ENCODE results near the gene MRNIP. TPM values are rescaled to one million over a fixed set of nuclear protein-coding genes. Genes with fewer than 3 reads are reported as not detected.

MRNIP gene
- total RNA-seq, 2 experiments from 2014 or later: 11.7 to 16.8 TPM

- peaks cover 17% of the 10 kb centered on the region for H3K36me3 Mint-ChIP-seq (ENCODE audit: low read depth)
- POLR2A ChIA-PET: no interaction called here
- H3K27ac Mint-ChIP-seq: peak overlapping the region; percentile 88
- CTCF ChIA-PET: interaction anchor here (0.6 kb wide), 1 partner anchor 981 kb away, joined by 3 read pairs; no protein-coding TSS in a partner anchor
- peak overlapping the region; percentile 55 for H3K4me3 Mint-ChIP-seq
- H3K27me3 Mint-ChIP-seq: no peaks in the 10 kb centered on the region
- DNase-seq: no peak
- H3K9me3 Mint-ChIP-seq: no peaks in the 10 kb centered on the region
- peaks cover 43% of the 10 kb centered on the region for H3K4me1 Mint-ChIP-seq
Measured at GRCh38 chr5:179817890-179818745, 40.5 kb downstream of the MRNIP start.

DNA sequence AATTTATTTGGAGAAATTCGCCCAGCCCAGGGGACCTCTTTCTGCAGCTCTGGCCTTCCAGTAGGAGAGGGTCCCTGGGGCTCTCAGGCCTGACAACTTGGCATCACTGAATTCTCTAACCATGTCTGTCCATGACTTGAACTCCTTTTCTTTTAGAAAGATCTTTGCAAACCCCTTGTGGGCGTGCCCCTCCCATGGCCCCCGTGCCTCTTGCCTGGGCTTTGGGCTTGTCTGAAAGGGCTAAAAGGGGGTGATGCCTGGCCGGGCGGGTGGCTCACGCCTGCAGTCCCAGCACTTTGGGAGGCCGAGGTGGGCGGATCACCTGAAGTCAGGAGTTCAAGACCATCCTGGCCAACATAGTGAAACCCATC is 41.2 kb downstream of the MRNIP start:
- H3K27ac Mint-ChIP-seq: peak overlapping the region; percentile 88
- H3K9me3 Mint-ChIP-seq: no peaks in the 10 kb centered on the region
- ChIA-PET CTCF (no interaction called here), POLR2A (no interaction called here)
- peaks cover 38% of the 10 kb centered on the region for H3K4me1 Mint-ChIP-seq
- peaks cover 18% of the 10 kb centered on the region for H3K36me3 Mint-ChIP-seq (ENCODE audit: low read depth)
- H3K27me3 Mint-ChIP-seq: no peaks in the 10 kb centered on the region
- no peak overlapping the region for H3K4me3 Mint-ChIP-seq
- no peak for DNase-seq

DNA sequence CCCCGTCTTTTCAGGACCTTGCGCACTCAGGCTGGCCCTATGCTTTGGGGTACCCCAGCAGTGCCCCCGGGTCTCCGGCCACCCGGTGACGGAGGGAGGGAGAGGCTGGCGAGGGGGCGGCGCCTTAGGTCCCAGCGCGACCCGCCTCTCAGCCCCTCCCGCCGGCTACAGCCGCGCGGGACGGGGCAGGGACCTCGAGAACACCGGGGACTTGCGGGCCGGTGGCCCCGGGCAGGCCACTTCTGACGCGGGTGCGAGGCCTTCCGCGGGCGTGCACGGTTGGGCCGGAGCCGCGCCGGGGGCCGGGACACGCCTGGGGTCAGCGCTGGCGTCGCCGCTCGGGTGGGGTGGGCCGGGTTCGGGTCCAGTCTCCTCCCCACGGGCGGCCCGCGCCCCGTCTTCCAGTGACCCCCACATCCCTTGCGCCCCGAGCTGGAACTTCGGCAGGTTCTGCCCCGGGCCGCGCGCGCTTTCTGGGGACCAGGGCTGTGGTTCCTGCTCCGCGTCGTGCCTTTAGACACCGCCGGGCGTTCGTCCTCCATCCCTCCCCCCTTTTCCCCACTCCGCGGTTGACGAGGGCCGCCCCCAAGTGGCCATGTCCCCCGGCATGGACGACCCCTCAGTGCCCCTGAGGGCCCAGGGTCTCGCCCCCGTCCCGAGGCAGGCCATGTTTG is 41.7 kb downstream of the MRNIP start:
- Mint-ChIP-seq H3K36me3 (ENCODE audit: low read depth) (peaks cover 14% of the 10 kb centered on the region), H3K27ac (no peak overlapping the region), H3K4me1 (peaks cover 33% of the 10 kb centered on the region), H3K4me3 (no peak overlapping the region), H3K27me3 (no peaks in the 10 kb centered on the region), H3K9me3 (no peaks in the 10 kb centered on the region)
- CTCF ChIA-PET: interaction anchor here (2.8 kb wide), 1 partner anchor 15 kb away, joined by 11 read pairs; no protein-coding TSS in a partner anchor
- no peak for DNase-seq
- POLR2A ChIA-PET: no interaction called here

- no peak overlapping the region for H3K4me3 Mint-ChIP-seq
- DNase-seq: no peak
- no peaks in the 10 kb centered on the region for H3K9me3 Mint-ChIP-seq
- peaks cover 27% of the 10 kb centered on the region for H3K4me1 Mint-ChIP-seq
- ChIA-PET CTCF (interaction anchor here (0.6 to 2.8 kb wide), 3 partner anchors 15 to 980 kb away, joined by 3 to 11 read pairs (median 8); no protein-coding TSS in a partner anchor), POLR2A (no interaction called here)
- peaks cover 17% of the 10 kb centered on the region for H3K36me3 Mint-ChIP-seq (ENCODE audit: low read depth)
- no peak overlapping the region for H3K27ac Mint-ChIP-seq
- H3K27me3 Mint-ChIP-seq: no peaks in the 10 kb centered on the region
Measured at GRCh38 chr5:179816401-179816795, 42.2 kb downstream of the MRNIP start.

- peak overlapping the region; percentile 3 for H3K4me3 Mint-ChIP-seq
- CTCF ChIA-PET: interaction anchor here (0.6 to 2.8 kb wide), 3 partner anchors 14 to 980 kb away, joined by 3 to 11 read pairs (median 8); no protein-coding TSS in a partner anchor
Measured at GRCh38 chr5:179815491-179816249, 42.9 kb downstream of the MRNIP start.

DNA sequence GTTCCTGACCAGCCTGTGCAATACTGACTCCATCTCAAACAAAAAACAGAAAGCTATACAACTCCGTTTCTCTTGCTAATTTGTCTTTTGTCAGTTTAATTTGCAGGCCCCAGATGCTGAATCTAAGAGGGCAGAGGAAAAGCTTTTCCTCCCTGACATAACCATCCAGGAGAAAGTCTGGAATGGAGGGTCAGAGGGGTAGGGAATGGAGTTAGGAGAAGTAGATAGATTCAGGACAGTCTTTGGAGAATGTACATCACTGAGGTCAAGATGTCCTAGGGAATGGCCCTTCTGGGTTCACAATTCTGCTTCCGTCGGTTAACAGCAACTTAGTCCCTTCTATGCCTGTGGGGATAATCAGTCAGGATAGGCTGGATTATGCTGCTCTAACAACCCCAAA is 44.5 kb downstream of the MRNIP start:
- Mint-ChIP-seq H3K27ac (no peak overlapping the region), H3K27me3 (no peaks in the 10 kb centered on the region), H3K9me3 (no peaks in the 10 kb centered on the region), H3K4me3 (no peak overlapping the region), H3K36me3 (ENCODE audit: low read depth) (peaks cover 19% of the 10 kb centered on the region), H3K4me1 (peaks cover 17% of the 10 kb centered on the region)
- no peak for DNase-seq
- POLR2A ChIA-PET: no interaction called here
- CTCF ChIA-PET: interaction anchor here (0.6 to 2.1 kb wide), 3 partner anchors 12 to 65 kb away, joined by 3 to 7 read pairs (median 3); no protein-coding TSS in a partner anchor

More at GRCh38 chr5:179815491-179816249, 42.9 kb downstream of the MRNIP start:
- peaks cover 19% of the 10 kb centered on the region for H3K36me3 Mint-ChIP-seq (ENCODE audit: low read depth)
- no peak overlapping the region for H3K27ac Mint-ChIP-seq
- peaks cover 27% of the 10 kb centered on the region for H3K4me1 Mint-ChIP-seq
- H3K9me3 Mint-ChIP-seq: no peaks in the 10 kb centered on the region
- POLR2A ChIA-PET: no interaction called here
- DNase-seq: no peak
- no peaks in the 10 kb centered on the region for H3K27me3 Mint-ChIP-seq

DNA sequence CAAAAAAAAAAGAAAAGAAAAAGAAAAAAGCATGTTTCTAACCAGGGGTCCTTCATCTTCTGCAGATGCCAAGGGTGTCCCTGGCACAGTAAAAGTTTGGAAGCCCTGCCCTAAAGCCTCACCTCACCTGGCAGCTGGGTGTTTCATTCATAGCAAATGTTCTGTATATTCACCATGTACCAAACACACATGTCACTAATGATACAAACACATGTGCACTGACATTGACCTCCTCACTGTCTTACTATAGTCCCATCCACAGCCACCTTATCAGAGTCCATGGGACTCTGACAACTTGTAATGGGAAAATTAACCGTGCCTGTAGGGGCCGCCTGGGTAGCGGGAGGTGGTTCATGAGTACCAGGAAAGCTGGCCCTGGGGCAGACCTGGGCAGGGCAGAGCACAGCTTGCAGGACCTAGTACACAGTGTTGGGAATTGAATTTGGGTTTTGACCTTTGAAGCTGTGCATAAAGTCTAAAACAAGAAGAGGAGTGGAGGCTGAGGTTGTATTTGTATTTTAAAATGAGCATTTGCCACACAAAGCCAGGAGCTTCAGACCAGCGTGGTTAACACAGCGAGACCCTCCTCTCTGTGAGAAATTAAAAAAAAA is 45.5 kb downstream of the MRNIP start:
- ChIA-PET CTCF (interaction anchor here (0.6 to 2.1 kb wide), 6 partner anchors 11 to 285 kb away, joined by 3 to 7 read pairs (median 3); no protein-coding TSS in a partner anchor), POLR2A (no interaction called here)
- no peak for DNase-seq
- H3K27me3 Mint-ChIP-seq: no peaks in the 10 kb centered on the region
- peaks cover 11% of the 10 kb centered on the region for H3K4me1 Mint-ChIP-seq
- no peaks in the 10 kb centered on the region for H3K9me3 Mint-ChIP-seq
- H3K27ac Mint-ChIP-seq: no peak overlapping the region
- no peak overlapping the region for H3K4me3 Mint-ChIP-seq
- H3K36me3 Mint-ChIP-seq (ENCODE audit: low read depth): peaks cover 19% of the 10 kb centered on the region

DNA sequence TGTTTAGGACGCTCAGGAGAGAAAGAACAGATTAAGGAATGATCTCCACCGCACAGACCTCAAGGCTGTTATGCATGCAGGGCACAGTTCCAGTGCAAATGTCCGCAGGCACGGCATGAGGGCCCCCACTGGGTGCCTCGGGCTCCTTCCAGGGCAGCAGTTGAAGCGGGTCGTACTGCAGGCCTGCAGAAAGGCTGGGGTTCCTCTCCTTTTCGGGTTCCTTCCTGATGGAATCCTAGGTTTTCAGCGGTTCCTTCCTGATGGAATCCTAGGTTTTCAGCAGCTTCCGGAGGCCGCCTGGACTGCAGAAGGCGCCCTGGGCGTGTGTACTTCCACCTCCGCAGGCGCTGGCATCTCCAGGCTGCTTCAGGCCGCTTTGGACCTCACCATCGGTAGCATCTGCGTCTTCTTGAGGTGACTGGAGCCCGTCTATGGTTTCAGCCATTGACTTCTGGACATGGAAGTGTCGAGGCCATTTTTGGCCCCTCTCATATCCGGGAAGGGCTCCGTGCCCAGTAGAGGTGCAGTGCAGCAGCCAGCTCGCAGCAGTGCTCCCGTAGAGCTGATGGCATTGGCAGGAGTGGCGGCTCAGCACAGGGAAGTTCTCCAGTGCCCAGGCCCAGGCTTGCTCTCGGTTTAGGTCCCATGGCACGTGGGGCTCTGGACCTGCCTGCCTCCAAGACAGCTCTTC is 46.3 kb downstream of the MRNIP start:
- Mint-ChIP-seq H3K4me1 (peaks cover 8% of the 10 kb centered on the region), H3K36me3 (ENCODE audit: low read depth) (peaks cover 19% of the 10 kb centered on the region), H3K9me3 (no peaks in the 10 kb centered on the region), H3K4me3 (no peak overlapping the region), H3K27me3 (no peaks in the 10 kb centered on the region), H3K27ac (no peak overlapping the region)
- ChIA-PET CTCF (interaction anchor here (1.1 to 2.1 kb wide), 2 partner anchors 13 to 49 kb away, joined by 3 to 7 read pairs; no protein-coding TSS in a partner anchor), POLR2A (no interaction called here)
- no peak for DNase-seq

GRCh38 chr5:179806250-179807048 is 52.2 kb downstream of the MRNIP start, which contains the start of gene MGAT4B:
Gene MGAT4B, minus strand, starts transcription at chr5:179806866. Its CDS starts 283 bp downstream, at chr5:179806583.
- ChIA-PET POLR2A (no interaction called here), CTCF (interaction anchor here (1.0 kb wide), 1 partner anchor 70 kb away, joined by 3 read pairs; no protein-coding TSS in a partner anchor)
- Mint-ChIP-seq H3K36me3 (ENCODE audit: low read depth) (peaks cover 4% of the 10 kb centered on the region), H3K4me3 (peak within 1 kb of the TSS; percentile 74), H3K4me1 (peaks cover 31% of the 10 kb centered on the region), H3K27ac (peak within 1 kb of the TSS; percentile 83), H3K9me3 (no peaks in the 10 kb centered on the region), H3K27me3 (no peaks in the 10 kb centered on the region)
- peak; percentile 64 for DNase-seq

DNA sequence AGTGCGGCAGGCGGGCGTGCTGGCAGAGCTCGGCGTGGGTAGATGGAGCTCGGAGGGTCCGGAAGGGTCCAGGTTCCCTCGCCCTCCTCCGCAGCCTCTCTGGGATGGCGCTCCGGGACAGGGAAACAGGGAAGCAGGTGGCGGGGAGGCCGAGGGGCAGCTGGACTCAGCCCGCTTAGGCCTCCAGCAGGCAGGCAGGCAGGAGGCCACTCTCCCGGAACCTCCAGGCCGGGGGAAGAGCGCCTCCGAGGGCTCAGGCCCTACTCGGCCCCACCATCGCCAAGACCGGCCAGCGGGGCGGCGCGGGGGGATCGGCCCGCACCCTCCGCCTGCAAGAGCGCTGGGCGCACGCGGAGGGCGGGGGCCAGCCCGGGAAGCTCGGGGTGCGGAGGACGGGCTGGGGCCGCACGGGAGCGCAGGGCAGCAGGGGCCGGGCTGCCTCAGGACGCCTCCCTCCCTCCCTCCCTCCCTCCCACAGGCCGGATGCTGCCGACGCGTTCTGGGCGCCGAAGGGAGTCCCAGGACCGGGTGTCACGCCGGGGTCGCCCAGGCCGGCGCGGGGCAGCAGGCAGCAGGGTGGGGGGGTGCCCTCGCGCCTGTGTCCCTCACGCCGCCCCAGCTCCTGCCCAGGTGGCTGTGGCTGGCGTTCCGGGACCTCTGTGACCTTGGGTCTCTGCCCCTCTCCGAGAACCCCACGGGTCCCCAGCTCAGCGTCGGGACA is 52.9 kb downstream of the MRNIP start:
- peak; percentile 51 for DNase-seq
- peak overlapping the region; percentile 83 for H3K4me3 Mint-ChIP-seq
- peaks cover 2% of the 10 kb centered on the region for H3K36me3 Mint-ChIP-seq (ENCODE audit: low read depth)
- H3K27me3 Mint-ChIP-seq: no peaks in the 10 kb centered on the region
- H3K4me1 Mint-ChIP-seq: peaks cover 31% of the 10 kb centered on the region
- CTCF ChIA-PET: interaction anchor here (0.5 to 1.0 kb wide), 2 partner anchors 69 to 135 kb away, joined by 3 read pairs; no protein-coding TSS in a partner anchor
- no peaks in the 10 kb centered on the region for H3K9me3 Mint-ChIP-seq
- POLR2A ChIA-PET: no interaction called here
- H3K27ac Mint-ChIP-seq: peak overlapping the region; percentile 90
